Smooth muscle cell (in vitro differentiated cells): ENCODE measurements around the gene PLXNA4. TPM values are rescaled to one million over a fixed set of nuclear protein-coding genes. Genes with fewer than 3 reads are reported as not detected.

Source experiments
- DNase-seq: peaks from one replicate; lab custom pipeline; 2025; ENCODE audit not compliant: unreplicated experiment; lab: John Stamatoyannopoulos, UW
- H2AFZ ChIP-seq: fragments of 200-600 bp; sonication (generic); 2 replicates; pipeline ENCODE4 v1.6.0; 2016; ENCODE audit warnings: antibody characterized with exemption, low read depth, mild to moderate bottlenecking
- H3F3A ChIP-seq: fragments of 200-600 bp; sonication (generic); 2 replicates; pipeline ENCODE4 v1.6.0; 2017; ENCODE audit warnings: antibody characterized with exemption, low read depth
- H3K27ac ChIP-seq: fragments of 200-600 bp; sonication (generic); 2 replicates; pipeline ENCODE4 v1.5.1; 2016; ENCODE audit warnings: low read depth, mild to moderate bottlenecking
- H3K27me3 ChIP-seq: fragments of 200-600 bp; sonication (generic); 2 replicates; pipeline ENCODE4 v1.6.1; 2016; ENCODE audit warnings: low read depth, mild to moderate bottlenecking
- H3K36me3 ChIP-seq: fragments of 200-600 bp; sonication (generic); 2 replicates; pipeline ENCODE4 v1.5.1; 2016; ENCODE audit warnings: low read depth
- H3K4me1 ChIP-seq: fragments of 200-600 bp; sonication (generic); 2 replicates; pipeline ENCODE4 v1.5.1; 2016; ENCODE audit warnings: low read depth
- H3K4me2 ChIP-seq: fragments of 200-600 bp; sonication (generic); 2 replicates; pipeline ENCODE4 v1.6.0; 2016; ENCODE audit warnings: mild to moderate bottlenecking
- H3K4me3 ChIP-seq: fragments of 200-600 bp; sonication (generic); 2 replicates; pipeline ENCODE4 v1.5.1; 2016; ENCODE audit warnings: mild to moderate bottlenecking
- H3K79me2 ChIP-seq: fragments of 200-600 bp; sonication (generic); 2 replicates; pipeline ENCODE4 v1.6.0; 2016; ENCODE audit warnings: low read depth, mild to moderate bottlenecking
- H3K9ac ChIP-seq: fragments of 200-600 bp; sonication (generic); 2 replicates; pipeline ENCODE4 v1.6.0; 2016; ENCODE audit warnings: low read depth
- H3K9me3 ChIP-seq: fragments of 200-600 bp; sonication (generic); replicated peaks from 2 replicates; pipeline ENCODE4 v1.5.1; 2016; ENCODE audit warnings: low read depth
- H4K20me1 ChIP-seq: fragments of 200-600 bp; sonication (generic); 2 replicates; pipeline ENCODE4 v1.6.0; 2016; ENCODE audit warnings: low read depth
- WGBS: methylation state at CpG from one replicate; pipeline ENCODE4 v1.1.7; 2016; ENCODE audit warnings: low lambda C conversion rate; 5-methylcytosine and 5-hydroxymethylcytosine counted together
- polyA plus RNA-seq: library from polyadenylated mRNA; unstranded; fragments of >200 nt; fragmentation: Nextera tagmentation; extraction: Ambion mirVana; gene quantifications from 2 replicates; pipeline ENCODE4 v1.2.1, GENCODE V29; 2016
- total RNA-seq: library from RNA; depleted of rRNA; stranded (reverse); fragments of >200 nt; gene quantifications from 2 replicates; pipeline ENCODE4 v1.2.3, GENCODE V29; 2014
- TF ChIP-seq, protein P1 (sequence below): fragments of 200-600 bp; sonication (generic); IDR thresholded peaks from 2 replicates; pipeline ENCODE4 v1.5.1; 2017; ENCODE audit warnings: borderline replicate concordance, mild to moderate bottlenecking, antibody characterized with exemption; ENCODE audit not compliant: insufficient read depth, poor library complexity, severe bottlenecking

PLXNA4 gene
- total and polyA plus RNA-seq, 2 experiments from 2014 or later = 8.5 to 9.9 TPM

DNA sequence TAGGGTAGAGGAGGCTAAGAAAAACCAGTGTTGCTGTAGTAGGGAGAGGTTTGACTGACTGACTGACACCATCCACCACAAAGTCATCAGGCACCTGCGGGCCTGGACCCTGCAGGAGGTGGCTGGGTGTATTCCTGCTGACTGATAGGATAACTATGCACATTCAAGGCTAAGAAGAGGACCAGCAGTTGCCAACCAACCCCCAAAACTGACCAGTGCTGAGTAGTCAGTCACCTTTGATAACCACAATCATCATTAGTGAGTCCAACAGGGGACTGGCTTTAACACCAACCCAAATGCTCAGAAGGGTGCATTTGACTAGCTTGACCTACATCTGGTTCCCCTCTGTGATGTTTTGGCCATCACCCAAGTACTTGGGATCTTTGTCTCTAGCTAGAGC is 30.5 kb downstream of the PLXNA4 start:
- H3K36me3 ChIP-seq = no peaks in the 10 kb centered on the region
- H3K4me1 ChIP-seq = peaks cover 33% of the 10 kb centered on the region
- no peak overlapping the region for H3K4me3 ChIP-seq
- H3K79me2 ChIP-seq = no peaks in the 10 kb centered on the region
- TF ChIP-seq, protein P1, sequence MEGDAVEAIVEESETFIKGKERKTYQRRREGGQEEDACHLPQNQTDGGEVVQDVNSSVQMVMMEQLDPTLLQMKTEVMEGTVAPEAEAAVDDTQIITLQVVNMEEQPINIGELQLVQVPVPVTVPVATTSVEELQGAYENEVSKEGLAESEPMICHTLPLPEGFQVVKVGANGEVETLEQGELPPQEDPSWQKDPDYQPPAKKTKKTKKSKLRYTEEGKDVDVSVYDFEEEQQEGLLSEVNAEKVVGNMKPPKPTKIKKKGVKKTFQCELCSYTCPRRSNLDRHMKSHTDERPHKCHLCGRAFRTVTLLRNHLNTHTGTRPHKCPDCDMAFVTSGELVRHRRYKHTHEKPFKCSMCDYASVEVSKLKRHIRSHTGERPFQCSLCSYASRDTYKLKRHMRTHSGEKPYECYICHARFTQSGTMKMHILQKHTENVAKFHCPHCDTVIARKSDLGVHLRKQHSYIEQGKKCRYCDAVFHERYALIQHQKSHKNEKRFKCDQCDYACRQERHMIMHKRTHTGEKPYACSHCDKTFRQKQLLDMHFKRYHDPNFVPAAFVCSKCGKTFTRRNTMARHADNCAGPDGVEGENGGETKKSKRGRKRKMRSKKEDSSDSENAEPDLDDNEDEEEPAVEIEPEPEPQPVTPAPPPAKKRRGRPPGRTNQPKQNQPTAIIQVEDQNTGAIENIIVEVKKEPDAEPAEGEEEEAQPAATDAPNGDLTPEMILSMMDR = no peak
- H3K9me3 ChIP-seq = peaks cover under 1% of the 10 kb centered on the region
- no peak overlapping the region for H3K4me2 ChIP-seq
- no peak overlapping the region for H3K27ac ChIP-seq
- no peak overlapping the region for H3K9ac ChIP-seq
- H4K20me1 ChIP-seq = no peaks in the 10 kb centered on the region
- H3F3A ChIP-seq = no peaks in the 10 kb centered on the region
- 82% methylated on average over 1 of the region's 1 CpG for WGBS
- H3K27me3 ChIP-seq = no peaks in the 10 kb centered on the region
- H2AFZ ChIP-seq = no peak overlapping the region
- DNase-seq = no peak

DNA sequence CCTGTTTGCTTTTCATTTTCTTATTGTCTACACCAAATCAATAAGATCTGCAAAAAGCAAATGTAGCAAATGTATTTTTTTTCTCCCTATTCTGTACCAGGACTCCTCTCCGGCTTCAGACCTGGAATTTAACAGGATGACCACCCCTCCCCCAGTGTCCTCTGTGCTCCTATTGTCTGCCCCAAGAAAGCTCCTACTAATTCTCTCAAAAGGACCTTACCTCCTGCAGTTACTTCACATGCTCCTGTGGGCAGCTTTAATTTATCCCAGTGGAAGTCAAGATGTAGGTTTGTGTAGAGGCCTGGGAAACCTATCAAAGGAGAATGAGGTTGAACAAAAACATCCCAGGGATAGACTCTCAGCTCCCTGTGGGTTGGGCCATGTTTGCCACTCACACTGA is 31.3 kb downstream of the PLXNA4 start:
- no peaks in the 10 kb centered on the region for H3K27me3 ChIP-seq
- no peak overlapping the region for H3K4me2 ChIP-seq
- H3F3A ChIP-seq = no peaks in the 10 kb centered on the region
- no peak overlapping the region for H3K9ac ChIP-seq
- TF ChIP-seq, protein P1 = no peak
- no peaks in the 10 kb centered on the region for H3K9me3 ChIP-seq
- no peaks in the 10 kb centered on the region for H3K36me3 ChIP-seq
- H2AFZ ChIP-seq = no peak overlapping the region
- H3K27ac ChIP-seq = no peak overlapping the region
- no peaks in the 10 kb centered on the region for H3K79me2 ChIP-seq
- H4K20me1 ChIP-seq = no peaks in the 10 kb centered on the region
- peaks cover 33% of the 10 kb centered on the region for H3K4me1 ChIP-seq
- DNase-seq = no peak
- WGBS = 78% methylated on average over 1 of the region's 1 CpG
- H3K4me3 ChIP-seq = no peak overlapping the region

DNA sequence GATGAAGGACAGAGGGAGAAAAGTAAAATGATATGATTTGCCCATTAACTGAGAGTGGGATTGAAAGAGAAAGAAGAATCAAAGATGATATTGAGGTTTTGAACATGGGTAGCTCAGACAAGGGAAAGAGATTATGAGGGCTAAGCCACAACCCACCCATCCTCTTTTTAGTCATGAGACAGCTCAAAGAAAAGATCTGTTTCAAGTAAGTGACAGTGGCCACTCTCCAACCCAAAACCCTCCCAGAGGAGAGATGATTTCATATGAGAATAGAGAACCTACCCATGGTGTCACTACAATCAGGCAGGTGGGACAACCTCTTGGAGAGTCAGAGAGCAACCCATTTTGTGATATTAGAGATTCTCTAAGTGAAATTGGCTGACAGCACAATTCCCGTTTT is 32.2 kb downstream of the PLXNA4 start:
- Histone ChIP-seq H3K9ac (no peak overlapping the region), H3K4me2 (no peak overlapping the region), H4K20me1 (no peaks in the 10 kb centered on the region), H3K27me3 (no peaks in the 10 kb centered on the region), H3K9me3 (no peaks in the 10 kb centered on the region), H2AFZ (no peak overlapping the region), H3F3A (no peaks in the 10 kb centered on the region), H3K27ac (no peak overlapping the region), H3K36me3 (no peaks in the 10 kb centered on the region), H3K4me3 (no peak overlapping the region), H3K79me2 (no peaks in the 10 kb centered on the region), H3K4me1 (peaks cover 33% of the 10 kb centered on the region)
- WGBS = 83% methylated on average over 1 of the region's 1 CpG
- DNase-seq = no peak
- TF ChIP-seq, protein P1 = no peak

DNA sequence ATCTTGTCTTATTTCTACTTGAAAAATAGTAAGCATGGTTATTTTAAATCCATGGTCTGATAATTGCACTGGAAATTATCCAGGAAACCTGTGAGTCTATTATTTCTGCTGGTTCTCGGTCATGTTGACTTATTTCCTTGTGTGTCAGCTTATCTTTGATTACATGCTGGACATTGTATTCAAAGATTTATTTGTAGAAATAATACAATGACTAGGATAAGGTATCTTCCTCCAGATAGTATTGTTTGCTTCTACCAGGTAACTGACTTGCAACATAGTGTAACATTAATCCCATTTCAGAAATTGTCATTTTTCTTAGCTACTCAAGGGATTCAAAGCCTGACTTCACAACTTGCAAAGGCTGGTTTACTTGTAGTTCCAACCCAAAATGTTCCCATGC is 33.4 kb downstream of the PLXNA4 start:
- Histone ChIP-seq H3K9ac (no peak overlapping the region), H4K20me1 (no peaks in the 10 kb centered on the region), H3K9me3 (no peaks in the 10 kb centered on the region), H3K27me3 (no peaks in the 10 kb centered on the region), H3F3A (no peaks in the 10 kb centered on the region), H3K4me2 (no peak overlapping the region), H3K36me3 (no peaks in the 10 kb centered on the region), H3K4me1 (peaks cover 31% of the 10 kb centered on the region), H3K4me3 (no peak overlapping the region), H3K27ac (no peak overlapping the region), H3K79me2 (no peaks in the 10 kb centered on the region), H2AFZ (no peak overlapping the region)
- 93% methylated on average over 1 of the region's 1 CpG for WGBS
- DNase-seq = no peak
- TF ChIP-seq, protein P1 = no peak
